Sigmoid colon (tissue), 3 donors: ENCODE data around the gene KATNAL1.

Experiments used
- CTCF ChIP-seq, 4 experiments: fragments of 450-650 bp in 3 of 4; fragments of 200-600 bp in 1 of 4; IDR thresholded peaks; one replicate each; pipeline ENCODE4 v1.5.1; 2016 to 2019; ENCODE audit warnings: antibody characterized with exemption in 4 of 4, mild to moderate bottlenecking in 3 of 4, moderate library complexity in 2 of 4
- POLR2A ChIP-seq, 2 donors: fragments of 450-650 bp; IDR thresholded peaks; one replicate each; pipeline ENCODE4 v1.6.1; 2016; ENCODE audit warnings: antibody characterized with exemption in 2 of 2, mild to moderate bottlenecking in 2 of 2, moderate library complexity in 2 of 2

GRCh38 chr13:30157616-30157993 is 149.7 kb downstream of the KATNAL1 start:
- TF ChIP-seq POLR2A (IDR thresholded peaks at IDR 0.05) (no peak), CTCF (IDR thresholded peaks at IDR 0.05) (no peak)
